Thyroid gland (tissue), 4 donors: ENCODE results near the gene BRK1.
"Not testable (repeated sequence)": the region's sequence is repeated elsewhere in the genome, so short reads cannot be mapped to it uniquely, and the experiment has no call there.

ENCODE experiments used
- POLR2A ChIP-seq, 2 donors: fragments of 450-650 bp; IDR thresholded peaks; one replicate each; pipeline ENCODE4 v1.6.1; 2017; ENCODE audit warnings: antibody characterized with exemption in 2 of 2, mild to moderate bottlenecking in 2 of 2, moderate library complexity in 1 of 2
- TF ChIP-seq, protein P1 (sequence below), 6 experiments: fragments of 200-600 bp in 3 of 6; fragments of 450-650 bp in 3 of 6; sonication (generic) in 3 of 6; IDR thresholded peaks; one replicate each; pipeline ENCODE4 v1.5.1; 2016 to 2019; ENCODE audit warnings: antibody characterized with exemption in 6 of 6, mild to moderate bottlenecking in 2 of 6, inconsistent platforms in 1 of 6, moderate library complexity in 1 of 6

DNA sequence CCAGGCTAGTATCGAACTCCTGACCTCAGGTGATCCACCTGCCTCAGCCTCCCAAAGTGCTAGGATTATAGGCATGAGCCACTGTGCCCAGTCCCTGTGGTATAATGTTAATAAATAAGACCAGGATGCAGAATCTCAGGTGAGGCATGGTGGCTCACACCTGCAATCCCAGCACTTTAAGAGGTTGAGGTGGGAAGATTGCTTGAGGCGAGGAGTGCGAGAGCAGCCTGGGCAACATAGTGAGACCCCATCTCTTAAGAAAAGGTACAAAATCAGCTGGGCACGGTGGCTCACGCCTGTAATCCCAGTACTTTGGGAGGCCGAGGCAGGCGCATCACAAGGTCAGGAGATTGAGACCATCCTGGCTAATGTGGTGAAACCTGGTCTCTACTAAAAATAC, 59.9 kb downstream of the BRK1 start:
- TF ChIP-seq, protein P1, sequence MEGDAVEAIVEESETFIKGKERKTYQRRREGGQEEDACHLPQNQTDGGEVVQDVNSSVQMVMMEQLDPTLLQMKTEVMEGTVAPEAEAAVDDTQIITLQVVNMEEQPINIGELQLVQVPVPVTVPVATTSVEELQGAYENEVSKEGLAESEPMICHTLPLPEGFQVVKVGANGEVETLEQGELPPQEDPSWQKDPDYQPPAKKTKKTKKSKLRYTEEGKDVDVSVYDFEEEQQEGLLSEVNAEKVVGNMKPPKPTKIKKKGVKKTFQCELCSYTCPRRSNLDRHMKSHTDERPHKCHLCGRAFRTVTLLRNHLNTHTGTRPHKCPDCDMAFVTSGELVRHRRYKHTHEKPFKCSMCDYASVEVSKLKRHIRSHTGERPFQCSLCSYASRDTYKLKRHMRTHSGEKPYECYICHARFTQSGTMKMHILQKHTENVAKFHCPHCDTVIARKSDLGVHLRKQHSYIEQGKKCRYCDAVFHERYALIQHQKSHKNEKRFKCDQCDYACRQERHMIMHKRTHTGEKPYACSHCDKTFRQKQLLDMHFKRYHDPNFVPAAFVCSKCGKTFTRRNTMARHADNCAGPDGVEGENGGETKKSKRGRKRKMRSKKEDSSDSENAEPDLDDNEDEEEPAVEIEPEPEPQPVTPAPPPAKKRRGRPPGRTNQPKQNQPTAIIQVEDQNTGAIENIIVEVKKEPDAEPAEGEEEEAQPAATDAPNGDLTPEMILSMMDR (IDR thresholded peaks at IDR 0.05) = not testable (repeated sequence)
- not testable (repeated sequence) for TF ChIP-seq POLR2A (IDR thresholded peaks at IDR 0.05)
